ENCODE results near the gene ZNF679.
A peak's percentile ranks its signal among the peaks of the same experiment; 100 is the strongest.
"Not testable (repeated sequence)": the region's sequence is repeated elsewhere in the genome, so short reads cannot be mapped to it uniquely, and the experiment has no call there.

ZNF679 gene

DNA sequence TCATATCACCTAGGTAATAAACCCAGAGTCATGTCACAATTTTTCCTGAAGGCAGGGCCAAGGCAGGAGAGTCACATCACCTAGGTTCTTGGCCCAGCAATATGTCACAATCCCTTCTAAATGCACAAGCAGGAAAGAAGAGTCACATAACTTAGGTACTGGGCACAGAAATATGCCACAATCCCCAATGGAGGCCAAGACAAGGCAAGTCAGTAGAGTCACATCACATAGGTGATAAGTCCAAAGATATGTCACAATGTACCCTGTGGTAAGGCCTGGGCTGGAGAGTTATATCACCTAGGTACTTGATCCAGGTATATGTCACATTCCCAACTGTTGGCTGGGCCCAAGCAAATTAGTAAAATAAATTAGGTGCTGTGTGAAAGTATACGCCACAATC, at the start of gene ZNF679:
TSS of gene ZNF679 (plus strand) at position 301 of the 400 bp plus-strand sequence. CDS start 20,644 bp downstream, outside the sequence.
- not testable (repeated sequence) for DNase-seq

DNA sequence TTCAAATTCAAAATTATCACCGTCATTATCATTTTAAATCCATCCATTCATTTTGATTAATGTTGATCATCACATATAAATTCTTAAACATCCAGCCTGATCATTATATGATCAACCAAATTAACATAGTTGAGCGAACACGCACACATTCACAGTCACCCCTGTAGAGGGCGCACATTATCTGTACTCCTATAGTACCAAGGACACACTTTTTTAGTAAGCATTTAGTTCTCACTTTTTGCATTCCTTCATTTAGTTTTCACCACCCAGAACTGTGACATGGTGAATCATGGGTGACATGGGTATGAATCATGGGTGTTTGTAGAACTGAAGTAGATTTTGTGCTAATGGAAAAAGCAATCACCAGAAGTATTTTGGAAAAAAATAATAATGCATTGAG, 47.3 kb upstream of the ZNF679 start:
- peak in 1 of 2 donors; percentile 9 for DNase-seq

- no peak for DNase-seq
These were observed 46.7 kb upstream of the ZNF679 start for GRCh38 chr7:64181586-64181985.

DNA sequence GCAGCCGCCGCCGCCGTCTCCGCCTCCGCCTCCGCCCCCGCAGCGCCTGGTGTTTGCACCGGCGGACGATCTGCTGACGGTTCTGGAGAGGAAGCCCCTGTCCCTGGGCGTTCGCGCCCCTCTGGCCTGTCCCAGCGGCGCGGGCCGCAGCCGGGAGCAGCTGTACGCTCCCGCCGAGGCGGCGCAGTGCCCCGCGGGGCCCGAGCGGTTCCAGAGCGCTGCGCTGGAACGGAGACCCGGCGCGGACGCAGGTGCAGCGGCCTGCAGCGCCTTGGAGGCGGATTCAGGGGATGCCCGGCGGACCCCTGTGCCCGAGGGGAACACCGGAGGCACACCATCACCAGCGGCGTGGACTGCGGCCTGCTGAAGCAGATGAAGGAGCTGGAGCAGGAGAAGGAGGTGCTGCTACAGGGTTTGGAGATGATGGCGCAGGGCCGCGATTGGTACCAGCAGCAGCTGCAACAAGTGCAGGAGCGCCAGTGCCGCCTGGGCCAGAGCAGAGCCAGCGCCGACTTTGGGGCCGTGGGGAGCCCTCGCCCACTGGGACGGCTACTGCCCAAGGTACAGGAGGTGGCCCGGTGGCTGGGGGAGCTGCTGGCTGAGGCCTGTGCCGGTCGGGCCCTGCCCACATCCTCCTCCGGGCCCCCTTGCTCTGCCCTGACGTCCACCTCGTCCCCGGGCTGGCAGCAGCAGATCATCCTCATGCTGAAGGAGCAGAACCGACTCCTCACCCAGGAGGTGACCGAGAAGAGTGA, 46.1 kb upstream of the ZNF679 start:
- DNase-seq: no peak

DNA sequence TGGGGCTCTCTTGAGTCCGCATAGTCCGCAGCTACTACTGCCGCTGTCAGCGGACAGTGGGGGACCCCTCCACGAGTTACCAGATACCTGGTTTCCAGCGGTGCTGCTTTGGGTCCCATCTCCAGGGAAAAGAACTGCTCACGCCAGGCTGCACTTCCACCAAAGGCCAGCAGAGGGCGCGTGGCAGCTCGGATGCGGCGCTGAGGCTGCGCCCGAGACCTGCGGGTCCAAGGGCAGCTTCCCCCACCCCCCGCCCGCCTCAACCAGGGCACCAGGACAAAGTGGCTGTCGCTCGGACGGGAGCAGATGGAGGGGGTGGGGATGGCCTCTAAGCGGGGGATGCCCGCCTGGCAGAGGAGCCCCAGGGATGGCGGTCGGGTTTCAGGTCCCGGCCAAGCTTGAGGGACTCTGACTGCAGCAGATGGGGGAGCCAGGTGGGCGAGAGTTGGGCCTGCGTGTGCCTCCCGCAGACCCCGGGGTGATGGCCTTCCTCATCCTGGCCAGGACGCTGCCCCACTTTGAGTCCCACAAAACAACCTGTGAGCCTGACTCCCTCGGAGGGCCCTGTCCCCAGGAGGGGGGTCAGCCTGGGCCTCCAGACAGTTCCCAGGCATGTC, 45.0 kb upstream of the ZNF679 start:
- DNase-seq: peak in 1 of 2 donors; percentile 0

DNA sequence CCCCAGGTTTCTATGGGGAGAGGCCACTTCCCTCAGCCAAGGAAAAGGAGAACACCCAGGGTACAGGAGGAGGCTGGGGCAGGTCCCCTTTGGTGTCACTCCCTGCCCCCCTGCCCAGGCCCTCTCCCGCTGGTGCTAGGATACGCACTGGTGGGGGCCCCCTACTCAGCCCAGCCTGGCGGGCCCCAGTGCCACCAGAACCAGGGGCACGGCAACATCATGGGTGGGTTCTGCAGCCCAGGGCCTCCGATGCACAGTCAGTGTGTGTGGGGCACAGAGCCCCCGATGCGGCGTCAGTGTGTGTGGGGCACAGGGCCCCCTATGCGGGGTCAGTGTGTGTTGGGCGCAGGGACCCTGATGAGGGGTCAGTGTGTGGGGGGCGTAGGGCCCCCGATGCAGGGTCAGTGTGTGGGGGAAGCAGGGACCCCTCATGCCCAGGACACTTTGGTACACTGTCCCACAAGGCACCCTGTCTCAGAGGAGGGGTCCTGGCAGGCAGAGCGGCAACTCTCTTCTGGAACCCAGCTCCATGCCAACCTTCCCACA, 44.4 kb upstream of the ZNF679 start:
- DNase-seq: no peak

DNA sequence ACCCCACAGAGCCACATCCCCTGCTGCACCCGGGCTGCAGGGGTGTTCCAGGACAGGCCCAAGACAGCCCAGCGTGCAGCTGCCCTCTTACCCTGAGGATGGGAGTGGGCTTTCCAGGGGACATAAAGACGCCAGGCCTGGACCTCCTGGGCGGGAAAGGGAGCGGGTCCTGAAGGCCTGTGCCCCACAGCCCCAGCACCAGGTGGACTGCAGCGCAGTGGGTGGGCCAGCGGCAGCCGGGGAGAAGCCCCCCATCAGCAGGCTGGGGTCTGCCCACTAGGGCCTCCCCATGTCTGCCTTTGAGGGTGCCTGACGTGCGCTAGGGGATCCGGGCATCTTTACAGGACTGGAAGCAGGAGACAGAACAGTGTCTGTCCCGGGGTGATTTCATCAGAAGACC, 43.9 kb upstream of the ZNF679 start:
- no peak for DNase-seq

- no peak for DNase-seq
These were observed 40.9 kb upstream of the ZNF679 start for GRCh38 chr7:64187408-64187807.

- no peak for DNase-seq
These were observed 36.0 kb upstream of the ZNF679 start for GRCh38 chr7:64192148-64192704.

- no peak for DNase-seq
These were observed 35.5 kb upstream of the ZNF679 start for GRCh38 chr7:64192775-64193174.

DNA sequence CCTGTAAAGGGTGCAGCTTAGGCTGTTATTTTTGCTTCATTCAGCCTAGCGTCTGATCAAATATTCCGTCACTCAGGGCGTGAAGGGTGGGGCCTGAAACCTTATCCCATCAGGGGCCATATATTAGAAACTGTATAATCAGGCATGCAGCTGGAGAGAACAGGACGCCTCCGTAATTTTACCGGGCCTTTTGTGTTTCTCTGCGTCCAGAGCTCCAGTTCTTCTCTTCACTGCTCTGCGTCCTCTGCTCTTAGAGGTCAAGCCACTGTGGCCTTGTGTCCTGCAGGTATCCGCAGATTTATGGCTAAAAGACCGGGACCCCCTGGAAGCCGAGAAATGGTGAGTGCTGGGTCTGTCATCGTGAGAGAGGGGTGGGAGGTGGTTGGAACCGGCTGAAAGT, 21.4 kb upstream of the ZNF679 start, which contains the start of gene ZNF735:
TSS of gene ZNF735 (plus strand) at position 301 of the 400 bp plus-strand sequence. CDS start at position 301, 0 bp downstream.
- no peak for DNase-seq

DNA sequence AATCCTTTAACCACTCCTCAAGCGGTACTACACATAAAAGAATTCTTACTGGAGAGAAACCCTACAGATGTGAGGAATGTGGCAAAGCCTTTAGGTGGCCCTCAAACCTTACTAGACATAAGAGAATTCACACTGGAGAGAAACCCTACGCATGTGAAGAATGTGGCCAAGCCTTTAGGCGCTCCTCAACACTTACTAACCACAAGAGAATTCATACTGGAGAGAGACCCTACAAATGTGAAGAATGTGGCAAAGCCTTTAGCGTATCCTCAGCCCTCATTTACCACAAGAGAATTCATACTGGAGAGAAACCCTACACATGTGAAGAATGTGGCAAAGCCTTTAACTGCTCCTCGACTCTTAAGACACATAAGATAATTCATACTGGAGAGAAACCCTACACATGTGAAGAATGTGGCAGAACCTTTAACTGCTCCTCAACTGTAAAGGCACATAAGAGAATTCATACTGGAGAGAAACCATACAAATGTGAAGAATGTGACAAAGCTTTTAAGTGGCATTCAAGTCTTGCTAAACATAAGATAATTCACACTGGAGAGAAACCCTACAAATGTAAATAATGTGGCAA, 8.5 kb upstream of the ZNF679 start:
- not testable (repeated sequence) for DNase-seq

GRCh38 chr7:64223366-64223765, 4.9 kb upstream of the ZNF679 start:
- DNase-seq: no peak

GRCh38 chr7:64266341-64266919, 38.2 kb downstream of the ZNF679 start:
- DNase-seq: no peak

DNA sequence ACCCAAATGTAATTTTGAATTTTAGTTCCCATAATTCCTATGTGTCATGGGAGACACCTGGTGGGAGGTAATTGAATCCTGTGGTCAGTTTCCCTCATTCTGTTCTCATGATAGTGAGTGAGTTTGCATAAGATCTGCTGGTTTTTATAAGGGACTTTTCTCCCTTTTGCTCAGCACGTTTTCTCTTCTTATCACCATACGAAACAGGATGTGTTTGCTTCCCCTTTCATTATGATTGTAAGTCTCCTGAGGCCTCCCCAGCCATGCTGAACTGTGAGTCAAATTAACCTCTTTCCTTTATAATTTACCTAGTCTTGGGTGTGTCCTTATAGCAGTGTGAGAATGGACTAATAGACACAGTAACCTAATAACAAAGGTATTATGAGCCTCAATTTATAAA, 49.4 kb downstream of the ZNF679 start:
- DNase-seq: no peak

DNA sequence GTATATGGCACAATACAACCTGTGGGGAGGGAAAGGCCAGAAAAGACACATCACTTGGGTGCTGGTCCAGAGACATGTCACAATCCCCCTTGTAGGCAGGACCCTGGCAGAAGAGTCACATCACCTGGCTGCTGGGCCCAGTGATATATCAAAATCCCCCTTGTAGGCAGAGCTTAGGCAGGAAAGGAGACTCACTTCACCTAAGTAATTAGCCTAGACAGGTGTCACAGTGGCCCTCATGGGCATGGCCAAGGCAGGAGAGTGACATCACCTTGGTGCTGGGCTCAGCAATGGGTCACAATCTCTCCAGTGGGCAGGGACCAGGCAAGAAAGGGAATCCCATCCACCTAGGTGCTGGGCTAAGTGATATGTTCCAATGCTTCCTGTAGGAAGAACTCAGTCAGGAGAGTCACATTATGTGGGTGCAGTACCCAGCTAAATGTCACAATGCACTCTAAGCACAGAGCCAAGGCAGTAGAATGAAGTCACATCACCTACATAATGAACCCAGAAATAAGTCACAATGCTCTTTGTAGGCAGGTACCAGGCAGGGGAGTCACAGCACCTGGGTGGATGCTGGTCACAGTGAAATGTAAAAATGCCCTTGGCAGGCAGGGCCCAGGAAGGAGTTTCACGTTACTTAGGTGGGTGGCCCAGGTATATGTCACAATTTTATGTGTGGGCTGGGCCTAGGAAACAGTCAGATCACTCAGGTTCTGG, 66.6 kb downstream of the ZNF679 start:
- DNase-seq: no peak

DNA sequence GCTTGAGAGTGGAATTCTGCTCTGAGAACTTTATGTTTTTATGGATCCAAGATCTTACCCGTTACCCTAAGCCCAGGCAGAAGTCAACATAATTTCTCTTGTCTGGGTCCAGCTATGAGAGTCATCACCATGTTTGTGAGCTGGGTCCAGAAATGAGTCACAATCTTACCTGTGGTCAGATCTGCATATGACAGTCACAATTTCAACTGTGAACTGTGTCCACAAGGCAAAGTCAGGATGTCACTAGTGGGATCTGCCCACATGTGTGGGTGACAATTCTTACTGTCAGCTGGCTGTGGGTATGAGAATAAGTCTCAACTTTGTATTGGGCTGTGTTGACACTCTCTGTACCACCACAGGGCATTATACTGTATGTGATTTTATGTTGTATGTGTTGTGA, 69.1 kb downstream of the ZNF679 start:
- DNase-seq: not testable (repeated sequence)

DNA sequence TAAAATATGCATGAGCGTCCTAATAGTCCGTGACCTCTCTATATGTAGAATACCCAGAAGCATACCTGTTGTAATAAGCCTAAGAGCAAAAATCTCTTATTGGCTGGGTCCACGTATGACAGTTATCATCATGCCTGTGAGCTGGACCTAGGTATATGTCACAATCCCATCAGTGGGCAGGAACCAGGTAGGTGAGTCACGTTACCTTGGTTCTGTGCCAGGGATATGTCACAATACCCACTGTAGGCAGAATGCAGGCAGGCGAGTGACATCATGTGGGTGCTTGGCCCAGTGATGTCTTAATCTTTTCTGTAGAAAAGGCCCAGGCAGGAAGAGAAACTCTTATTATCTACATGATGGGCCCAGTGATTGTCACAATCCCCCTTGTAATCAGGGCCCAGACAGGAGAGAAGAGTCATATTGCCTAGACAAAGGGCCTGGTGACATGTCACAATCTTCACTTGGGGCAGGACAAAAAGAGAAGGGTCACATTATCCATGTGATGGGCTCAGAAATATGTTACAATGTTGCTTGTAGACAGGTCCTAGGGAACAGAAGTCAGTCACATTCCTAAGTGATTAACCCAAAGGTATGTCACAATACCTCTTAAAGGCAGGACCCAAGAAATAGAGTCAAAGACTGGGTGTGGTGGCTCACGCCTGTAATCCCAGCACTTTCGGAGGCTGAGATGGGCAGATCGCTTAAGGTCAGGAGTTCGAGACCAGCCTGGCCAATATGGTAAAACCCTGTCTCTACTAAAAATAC, 72.5 kb downstream of the ZNF679 start:
- DNase-seq: no peak

- peak; percentile 45 to 85 for DNase-seq
These were observed 79.2 kb downstream of the ZNF679 start for GRCh38 chr7:64307254-64308015.

DNA sequence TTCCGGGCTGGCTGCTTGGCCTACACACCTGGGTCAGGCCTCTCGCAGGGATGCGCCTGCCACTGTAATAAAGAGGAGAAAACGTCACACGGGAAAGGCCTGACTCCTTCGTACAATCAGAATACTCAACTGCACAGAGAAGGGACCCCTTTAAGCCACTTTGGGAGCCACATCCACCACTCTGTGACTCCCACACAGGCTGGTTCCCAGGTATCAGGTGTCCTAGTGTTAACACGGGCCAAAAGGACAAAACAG, 79.7 kb downstream of the ZNF679 start:
- DNase-seq: no peak

DNA sequence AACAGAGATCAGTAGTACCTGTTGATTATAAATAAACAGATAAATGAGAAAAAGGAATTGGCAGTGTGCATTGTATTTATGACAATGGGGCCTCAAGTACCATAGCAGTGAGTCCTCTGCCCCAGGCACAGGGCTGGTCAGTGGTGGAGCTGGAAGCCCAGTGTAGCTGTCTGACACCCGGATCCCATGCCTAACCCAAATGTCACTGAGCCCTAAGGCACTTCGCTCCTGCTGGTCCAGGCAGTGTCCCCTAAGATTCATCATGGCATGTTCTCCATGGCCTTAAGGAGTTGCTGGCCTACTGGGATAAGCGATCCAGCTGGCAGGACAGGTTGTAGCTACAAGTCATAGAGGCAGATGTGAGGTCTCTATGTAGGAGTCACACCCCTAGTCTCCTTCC, 82.2 kb downstream of the ZNF679 start:
- DNase-seq: no peak
